HepG2 (cell line): ENCODE data around the gene MYO1G. TPM values are rescaled to one million over a fixed set of nuclear protein-coding genes. Genes with fewer than 3 reads are reported as not detected.

Experiments used
- CREB1 ChIP-seq, 2 experiments: fragments of 450-650 bp in 1 of 2; IDR thresholded peaks; 2 replicates each; pipeline ENCODE4 v1.6.1; 2016 to 2017; ENCODE audit warnings: control low read depth in 1 of 2, mild to moderate bottlenecking in 1 of 2, missing compliant biosample characterization in 1 of 2, missing genetic modification characterization in 1 of 2
- HCFC1 ChIP-seq: fragments of 150-350 bp; IDR thresholded peaks from 2 replicates; pipeline ENCODE4 v1.6.1; 2014; ENCODE audit warnings: low read depth, low read length
- HNRNPLL ChIP-seq: fragments of 200-400 bp; formaldehyde crosslinking; IDR thresholded peaks from 2 replicates; pipeline ENCODE4 v1.6.1; 2017; ENCODE audit warnings: mild to moderate bottlenecking, low read depth, low read length; ENCODE audit not compliant: poor library complexity, severe bottlenecking
- JUN ChIP-seq: sonication (generic); formaldehyde crosslinking; IDR thresholded peaks from 2 replicates; pipeline ENCODE4 v1.4.0; 2020; ENCODE audit warnings: mild to moderate bottlenecking, missing genetic modification reagents
- MLLT10 ChIP-seq: sonication (generic); formaldehyde crosslinking; IDR thresholded peaks from 2 replicates; pipeline ENCODE4 v1.4.0; 2020; ENCODE audit warnings: missing genetic modification reagents
- MLXIP ChIP-seq: sonication (generic); formaldehyde crosslinking; IDR thresholded peaks from 2 replicates; pipeline ENCODE4 v1.9.0; 2021; ENCODE audit warnings: missing genetic modification reagents, borderline replicate concordance
- NCOR1 ChIP-seq: fragments of 200-600 bp; sonication (generic); IDR thresholded peaks from 2 replicates; pipeline ENCODE4 v1.7.0; 2017; ENCODE audit warnings: antibody characterized with exemption, low read length, borderline replicate concordance
- NR3C1 ChIP-seq: sonication (generic); formaldehyde crosslinking; IDR thresholded peaks from 2 replicates; pipeline ENCODE4 v1.4.0; 2020; ENCODE audit warnings: missing genetic modification reagents
- RBFOX2 ChIP-seq: fragments of 200-400 bp; formaldehyde crosslinking; IDR thresholded peaks from 2 replicates; pipeline ENCODE4 v1.6.1; 2017; ENCODE audit warnings: low read depth, mild to moderate bottlenecking, low read length
- SMAD9 ChIP-seq: sonication (generic); formaldehyde crosslinking; IDR thresholded peaks from 2 replicates; pipeline ENCODE4 v1.5.1; 2020; ENCODE audit warnings: mild to moderate bottlenecking, missing genetic modification reagents
- SOX6 ChIP-seq, 2 experiments: fragments of 450-650 bp in 1 of 2; sonication (generic) in 1 of 2; formaldehyde crosslinking in 1 of 2; IDR thresholded peaks; 2 replicates each; pipeline versions ENCODE4 v1.4.0 to v1.6.1; 2017 to 2020; ENCODE audit warnings: antibody characterized with exemption in 1 of 2, mild to moderate bottlenecking in 1 of 2, missing genetic modification reagents in 1 of 2
- SP1 ChIP-seq, 2 experiments: fragments of 450-650 bp in 1 of 2; sonication (generic) in 1 of 2; formaldehyde crosslinking in 1 of 2; IDR thresholded peaks; 2 replicates each; pipeline versions ENCODE4 v1.4.0 to v1.6.1; 2016 to 2020; ENCODE audit warnings: missing genetic modification reagents in 1 of 2
- TFE3 ChIP-seq: IDR thresholded peaks from 2 replicates; pipeline ENCODE4 v1.6.1; 2016
- TP53 ChIP-seq: sonication (generic); formaldehyde crosslinking; conservative IDR thresholded peaks from 2 replicates; pipeline ENCODE4 v1.4.0; 2020; ENCODE audit warnings: missing genetic modification reagents
- ZNF335 ChIP-seq: sonication (generic); formaldehyde crosslinking; IDR thresholded peaks from 2 replicates; pipeline ENCODE4 v1.4.0; 2020; ENCODE audit warnings: missing genetic modification reagents
- ZNF343 ChIP-seq: sonication (generic); formaldehyde crosslinking; IDR thresholded peaks from 2 replicates; pipeline ENCODE4 v1.4.0; 2020; ENCODE audit warnings: mild to moderate bottlenecking, missing genetic modification reagents
- ZNF724P ChIP-seq: sonication (generic); formaldehyde crosslinking; IDR thresholded peaks from 2 replicates; pipeline ENCODE4 v1.8.0; 2022; ENCODE audit warnings: missing genetic modification reagents, borderline replicate concordance
- ZNF83 ChIP-seq: sonication (generic); formaldehyde crosslinking; IDR thresholded peaks from 2 replicates; pipeline ENCODE4 v1.4.0; 2020; ENCODE audit warnings: missing genetic modification reagents, mild to moderate bottlenecking, borderline replicate concordance
- polyA plus RNA-seq, 8 experiments: library from polyadenylated mRNA; depleted of rRNA in 3 of 8; stranded (reverse) in 7 of 8; unstranded in 1 of 8; fragments of >200 nt; fragmentation: Illumina TruSeq in 4 of 8; extraction: Trizol in 4 of 8; gene quantifications; 2 replicates each; pipeline versions ENCODE4 v1.2.1 to v1.2.3, GENCODE V29; 2011 to 2016; ENCODE audit warnings: low read depth in 4 of 8, missing spikeins in 1 of 8, mixed read lengths in 1 of 8; ENCODE audit not compliant: insufficient read depth in 1 of 8
- total RNA-seq, 5 experiments: library from RNA; depleted of rRNA; stranded (reverse); fragments of >200 nt; fragmentation: Illumina TruSeq; extraction: Trizol; gene quantifications; 2 replicates each; pipeline ENCODE4 v1.2.3, GENCODE V29; 2016; ENCODE audit warnings: low read depth in 1 of 5
- TF ChIP-seq, protein P1 (sequence below): sonication (generic); formaldehyde crosslinking; IDR thresholded peaks from 2 replicates; pipeline ENCODE4 v1.8.0; 2022; ENCODE audit warnings: missing genetic modification reagents, mild to moderate bottlenecking, inconsistent platforms, borderline replicate concordance
- TF ChIP-seq, protein P2 (sequence below): sonication (generic); formaldehyde crosslinking; IDR thresholded peaks from 2 replicates; pipeline ENCODE4 v1.8.0; 2022; ENCODE audit warnings: mild to moderate bottlenecking, missing genetic modification reagents

Gene MYO1G
- total and polyA plus RNA-seq, 2 of the 13 experiments (the other 11 are each of a cell fraction or from before 2014, with no cell fraction given): 0.29 to 1.1 TPM

DNA sequence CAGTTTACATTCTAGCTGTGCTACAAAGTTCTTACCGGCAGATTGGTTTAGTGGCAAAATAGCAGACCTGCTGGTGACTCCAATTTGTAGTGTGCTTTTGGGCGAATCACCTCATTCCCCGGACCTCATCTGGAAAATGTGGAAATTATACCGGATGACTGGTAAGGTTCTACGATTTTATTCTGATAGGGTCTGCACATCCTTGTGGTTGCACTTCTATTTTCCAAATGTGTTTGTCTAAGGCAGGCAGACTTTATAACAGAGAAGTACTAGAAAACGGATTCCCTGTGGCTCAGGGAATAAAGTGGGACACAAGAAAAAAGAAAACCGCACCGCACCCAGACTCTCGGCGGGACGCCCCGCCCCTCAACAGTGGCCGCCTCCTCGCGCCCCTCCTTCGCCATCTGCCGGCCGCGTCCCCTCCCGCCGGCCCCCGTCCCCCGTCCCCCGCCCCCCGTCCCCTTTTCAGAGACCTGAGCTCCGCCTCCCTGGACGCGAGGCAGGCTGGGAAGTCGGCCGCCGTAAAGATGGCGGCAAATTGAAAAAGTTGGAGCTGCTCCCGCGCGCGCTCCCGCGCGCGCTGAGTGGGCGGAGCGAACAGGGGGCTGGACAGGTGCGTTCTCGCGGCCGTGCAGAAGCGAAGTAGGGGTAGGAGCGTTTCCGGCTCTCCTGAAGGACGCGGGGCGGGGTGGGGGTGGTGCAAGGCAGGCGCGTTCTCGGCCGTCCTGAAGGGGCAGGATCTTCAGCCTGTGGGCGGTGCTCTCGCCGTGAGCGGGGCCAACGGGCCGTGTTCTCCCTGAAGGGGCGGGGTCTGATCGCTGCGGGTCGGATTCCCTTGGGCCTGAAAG is 20.7 kb upstream of the MYO1G start (continued):
- TF ChIP-seq RBFOX2 (peak; percentile 26), ZNF343 (CRISPR knock-in tag) (no peak), NCOR1 (no peak), JUN (CRISPR knock-in tag) (no peak), ZNF83 (CRISPR knock-in tag) (no peak), TFE3 (CRISPR knock-in tag) (no peak), CREB1 (IDR thresholded peaks at IDR 0.05) (no peak), CREB1 (CRISPR knock-in tag; IDR thresholded peaks at IDR 0.05) (peak; percentile 45; the same call in 1 of the 2 replicates), ZNF335 (CRISPR knock-in tag) (no peak), NR3C1 (CRISPR knock-in tag) (no peak), ZNF724P (CRISPR knock-in tag) (no peak), SOX6 (IDR thresholded peaks at IDR 0.05) (no peak), SOX6 (CRISPR knock-in tag; IDR thresholded peaks at IDR 0.05) (peak; percentile 14; the same call in 1 of the 2 replicates), SP1 (IDR thresholded peaks at IDR 0.05) (no peak), SP1 (CRISPR knock-in tag; IDR thresholded peaks at IDR 0.05) (peak; percentile 76; the same call in 1 of the 2 replicates), MLXIP (CRISPR knock-in tag) (no peak), MLLT10 (CRISPR knock-in tag) (no peak), HNRNPLL (peak; percentile 62), TP53 (CRISPR knock-in tag) (no peak), HCFC1 (0 out of 2 replicates have a peak, but pooled peaks have one; percentile 27), SMAD9 (CRISPR knock-in tag) (no peak)
- TF ChIP-seq, protein P1, sequence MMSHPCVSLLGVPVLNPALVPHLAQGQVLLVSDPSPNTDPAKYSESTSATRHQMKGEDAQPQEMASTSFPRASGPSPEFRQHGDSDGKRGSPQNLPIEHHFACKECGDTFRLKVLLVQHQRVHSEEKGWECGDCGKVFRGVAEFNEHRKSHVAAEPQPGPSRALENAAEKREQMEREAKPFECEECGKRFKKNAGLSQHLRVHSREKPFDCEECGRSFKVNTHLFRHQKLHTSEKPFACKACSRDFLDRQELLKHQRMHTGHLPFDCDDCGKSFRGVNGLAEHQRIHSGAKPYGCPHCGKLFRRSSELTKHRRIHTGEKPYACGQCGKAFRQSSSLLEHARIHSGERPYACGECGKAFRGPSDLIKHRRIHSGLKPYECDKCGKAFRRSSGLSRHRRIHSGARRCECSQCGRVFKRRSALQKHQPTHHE: no peak
- TF ChIP-seq, protein P2, sequence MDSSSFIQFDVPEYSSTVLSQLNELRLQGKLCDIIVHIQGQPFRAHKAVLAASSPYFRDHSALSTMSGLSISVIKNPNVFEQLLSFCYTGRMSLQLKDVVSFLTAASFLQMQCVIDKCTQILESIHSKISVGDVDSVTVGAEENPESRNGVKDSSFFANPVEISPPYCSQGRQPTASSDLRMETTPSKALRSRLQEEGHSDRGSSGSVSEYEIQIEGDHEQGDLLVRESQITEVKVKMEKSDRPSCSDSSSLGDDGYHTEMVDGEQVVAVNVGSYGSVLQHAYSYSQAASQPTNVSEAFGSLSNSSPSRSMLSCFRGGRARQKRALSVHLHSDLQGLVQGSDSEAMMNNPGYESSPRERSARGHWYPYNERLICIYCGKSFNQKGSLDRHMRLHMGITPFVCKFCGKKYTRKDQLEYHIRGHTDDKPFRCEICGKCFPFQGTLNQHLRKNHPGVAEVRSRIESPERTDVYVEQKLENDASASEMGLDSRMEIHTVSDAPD (CRISPR knock-in tag): no peak
